ENCODE measurements around the gene ONECUT1.

GRCh38 chr15:52789008-52789600 lies 1.0 kb downstream of the ONECUT1 start:
- no peak for TF ChIP-seq POLR2A (IDR thresholded peaks at IDR 0.05)
- TF ChIP-seq CTCF (IDR thresholded peaks at IDR 0.05 in 8 of 11, conservative IDR thresholded peaks at IDR 0.05 in 3 of 11): no peak
- no peak for TF ChIP-seq POLR2AphosphoS5 (IDR thresholded peaks at IDR 0.05)
